HepG2 (cell line): ENCODE data around the gene C16orf54. TPM values are rescaled to one million over a fixed set of nuclear protein-coding genes. Genes with fewer than 3 reads are reported as not detected.

Source experiments
- CHCHD3 ChIP-seq: sonication (generic); formaldehyde crosslinking; IDR thresholded peaks from 2 replicates; pipeline ENCODE4 v1.8.0; 2022; ENCODE audit warnings: mild to moderate bottlenecking, missing genetic modification reagents, moderate library complexity
- HDAC6 ChIP-seq: fragments of 200-600 bp; sonication (generic); IDR thresholded peaks from 2 replicates; pipeline ENCODE4 v1.7.0; 2017; ENCODE audit warnings: mild to moderate bottlenecking, antibody characterized with exemption, low read length, low read depth
- HES4 ChIP-seq: sonication (generic); formaldehyde crosslinking; IDR thresholded peaks from 2 replicates; pipeline ENCODE4 v1.9.0; 2021; ENCODE audit warnings: mild to moderate bottlenecking, missing genetic modification reagents, borderline replicate concordance
- LBX2 ChIP-seq: sonication (generic); formaldehyde crosslinking; IDR thresholded peaks from 2 replicates; pipeline ENCODE4 v1.5.0; 2020; ENCODE audit warnings: missing genetic modification reagents, mild to moderate bottlenecking, borderline replicate concordance
- NFE2L1 ChIP-seq: sonication (generic); formaldehyde crosslinking; IDR thresholded peaks from 2 replicates; pipeline ENCODE4 v1.4.0; 2020; ENCODE audit warnings: missing genetic modification reagents, mild to moderate bottlenecking, borderline replicate concordance
- SMYD3 ChIP-seq: sonication (generic); formaldehyde crosslinking; IDR thresholded peaks from 2 replicates; pipeline ENCODE4 v1.8.1; 2023; ENCODE audit warnings: mild to moderate bottlenecking, missing genetic modification reagents
- SOX5 ChIP-seq: IDR thresholded peaks from 2 replicates; pipeline ENCODE4 v1.6.1; 2016; ENCODE audit warnings: borderline replicate concordance
- TMF1 ChIP-seq: sonication (generic); formaldehyde crosslinking; IDR thresholded peaks from 2 replicates; pipeline ENCODE4 v1.8.1; 2022; ENCODE audit warnings: low read depth, missing genetic modification reagents
- WIZ ChIP-seq: sonication (generic); formaldehyde crosslinking; IDR thresholded peaks from 2 replicates; pipeline ENCODE4 v1.5.1; 2020; ENCODE audit warnings: mild to moderate bottlenecking, missing genetic modification reagents
- ZBTB2 ChIP-seq: sonication (generic); formaldehyde crosslinking; IDR thresholded peaks from 2 replicates; pipeline ENCODE4 v1.8.0; 2022; ENCODE audit warnings: low read depth, missing genetic modification reagents
- ZBTB33 ChIP-seq: sonication (generic); formaldehyde crosslinking; IDR thresholded peaks from 2 replicates; pipeline ENCODE4 v1.4.0; 2020; ENCODE audit warnings: missing genetic modification reagents
- ZNF543 ChIP-seq: sonication (generic); formaldehyde crosslinking; IDR thresholded peaks from 2 replicates; pipeline ENCODE4 v1.4.0; 2020; ENCODE audit warnings: mild to moderate bottlenecking, missing genetic modification reagents
- ZNF547 ChIP-seq: sonication (generic); formaldehyde crosslinking; IDR thresholded peaks from 2 replicates; pipeline ENCODE4 v1.5.1; 2020; ENCODE audit warnings: mild to moderate bottlenecking, missing genetic modification reagents
- ZNF549 ChIP-seq: sonication (generic); formaldehyde crosslinking; IDR thresholded peaks from 2 replicates; pipeline ENCODE4 v1.5.0; 2020; ENCODE audit warnings: missing genetic modification reagents
- ZNF562 ChIP-seq: sonication (generic); formaldehyde crosslinking; IDR thresholded peaks from 2 replicates; pipeline ENCODE4 v1.8.0; 2022; ENCODE audit warnings: missing genetic modification reagents, borderline replicate concordance
- ZNF569 ChIP-seq: sonication (generic); formaldehyde crosslinking; IDR thresholded peaks from 2 replicates; pipeline ENCODE4 v1.5.0; 2020; ENCODE audit warnings: mild to moderate bottlenecking, missing genetic modification reagents, moderate library complexity, borderline replicate concordance
- ZNF704 ChIP-seq: sonication (generic); formaldehyde crosslinking; IDR thresholded peaks from 2 replicates; pipeline ENCODE4 v1.8.1; 2023; ENCODE audit warnings: mild to moderate bottlenecking, inconsistent platforms, moderate library complexity, missing genetic modification reagents, borderline replicate concordance
- ZNF709 ChIP-seq: sonication (generic); formaldehyde crosslinking; IDR thresholded peaks from 2 replicates; pipeline ENCODE4 v1.5.0; 2020; ENCODE audit warnings: mild to moderate bottlenecking, missing genetic modification reagents
- ZNF841 ChIP-seq: sonication (generic); formaldehyde crosslinking; IDR thresholded peaks from 2 replicates; pipeline ENCODE4 v1.8.1; 2023; ENCODE audit warnings: missing genetic modification reagents, borderline replicate concordance
- polyA plus RNA-seq, 8 experiments: library from polyadenylated mRNA; depleted of rRNA in 3 of 8; stranded (reverse) in 7 of 8; unstranded in 1 of 8; fragments of >200 nt; fragmentation: Illumina TruSeq in 4 of 8; extraction: Trizol in 4 of 8; gene quantifications; 2 replicates each; pipeline versions ENCODE4 v1.2.1 to v1.2.3, GENCODE V29; 2011 to 2016; ENCODE audit warnings: low read depth in 4 of 8, missing spikeins in 1 of 8, mixed read lengths in 1 of 8; ENCODE audit not compliant: insufficient read depth in 1 of 8
- total RNA-seq, 5 experiments: library from RNA; depleted of rRNA; stranded (reverse); fragments of >200 nt; fragmentation: Illumina TruSeq; extraction: Trizol; gene quantifications; 2 replicates each; pipeline ENCODE4 v1.2.3, GENCODE V29; 2016; ENCODE audit warnings: low read depth in 1 of 5
- TF ChIP-seq, protein P1 (sequence below): sonication (generic); formaldehyde crosslinking; IDR thresholded peaks from 2 replicates; pipeline ENCODE4 v1.4.0; 2020; ENCODE audit warnings: missing genetic modification reagents

The C16orf54 gene
- total and polyA plus RNA-seq, 2 of the 13 experiments (the other 11 are each of a cell fraction or from before 2014, with no cell fraction given): not detected

DNA sequence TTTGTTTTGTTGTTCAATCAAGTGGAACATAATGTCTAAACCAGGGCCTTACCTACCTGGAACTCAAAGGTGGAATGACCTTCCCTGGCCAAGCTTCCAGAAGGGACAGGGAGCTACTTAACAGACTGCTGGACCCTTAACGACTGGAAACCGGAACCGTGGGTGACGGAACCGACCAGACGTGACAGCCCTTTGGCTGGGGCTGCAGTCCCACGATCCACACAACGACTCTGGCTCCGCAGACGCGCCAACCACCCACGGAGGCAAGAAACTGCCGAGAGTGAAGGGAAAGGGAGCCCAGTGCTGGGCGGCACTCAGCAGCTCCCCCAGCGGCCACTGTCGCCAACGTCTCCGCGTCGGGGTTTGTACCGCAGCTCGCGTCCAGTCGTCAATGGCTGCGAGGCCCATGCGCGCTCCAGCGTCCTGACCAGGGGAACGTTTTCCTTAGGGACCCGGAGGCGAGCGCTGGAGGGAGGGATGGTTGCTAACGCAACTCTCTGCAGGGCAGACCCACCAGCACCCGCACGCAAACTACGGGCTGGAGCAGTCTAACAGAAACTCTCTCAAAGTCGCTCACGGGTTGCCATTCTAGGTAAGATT lies 39.2 kb upstream of the C16orf54 start (continued):
- TF ChIP-seq SMYD3 (CRISPR knock-in tag) (no peak), ZNF704 (no peak), ZNF841 (CRISPR knock-in tag) (no peak), TMF1 (CRISPR knock-in tag) (no peak), ZNF549 (CRISPR knock-in tag) (no peak), WIZ (CRISPR knock-in tag) (no peak), ZBTB2 (CRISPR knock-in tag) (no peak), ZNF569 (no peak), ZNF543 (CRISPR knock-in tag) (no peak), SOX5 (CRISPR knock-in tag) (peak; percentile 33; the same call in 1 of the 2 replicates), ZNF562 (no peak), HDAC6 (no peak), LBX2 (CRISPR knock-in tag) (no peak), HES4 (CRISPR knock-in tag) (no peak), NFE2L1 (CRISPR knock-in tag) (no peak), CHCHD3 (CRISPR knock-in tag) (no peak), ZNF709 (CRISPR knock-in tag) (no peak), ZNF547 (CRISPR knock-in tag) (peak; percentile 87), ZBTB33 (CRISPR knock-in tag) (peak; percentile 94)
- TF ChIP-seq, protein P1, sequence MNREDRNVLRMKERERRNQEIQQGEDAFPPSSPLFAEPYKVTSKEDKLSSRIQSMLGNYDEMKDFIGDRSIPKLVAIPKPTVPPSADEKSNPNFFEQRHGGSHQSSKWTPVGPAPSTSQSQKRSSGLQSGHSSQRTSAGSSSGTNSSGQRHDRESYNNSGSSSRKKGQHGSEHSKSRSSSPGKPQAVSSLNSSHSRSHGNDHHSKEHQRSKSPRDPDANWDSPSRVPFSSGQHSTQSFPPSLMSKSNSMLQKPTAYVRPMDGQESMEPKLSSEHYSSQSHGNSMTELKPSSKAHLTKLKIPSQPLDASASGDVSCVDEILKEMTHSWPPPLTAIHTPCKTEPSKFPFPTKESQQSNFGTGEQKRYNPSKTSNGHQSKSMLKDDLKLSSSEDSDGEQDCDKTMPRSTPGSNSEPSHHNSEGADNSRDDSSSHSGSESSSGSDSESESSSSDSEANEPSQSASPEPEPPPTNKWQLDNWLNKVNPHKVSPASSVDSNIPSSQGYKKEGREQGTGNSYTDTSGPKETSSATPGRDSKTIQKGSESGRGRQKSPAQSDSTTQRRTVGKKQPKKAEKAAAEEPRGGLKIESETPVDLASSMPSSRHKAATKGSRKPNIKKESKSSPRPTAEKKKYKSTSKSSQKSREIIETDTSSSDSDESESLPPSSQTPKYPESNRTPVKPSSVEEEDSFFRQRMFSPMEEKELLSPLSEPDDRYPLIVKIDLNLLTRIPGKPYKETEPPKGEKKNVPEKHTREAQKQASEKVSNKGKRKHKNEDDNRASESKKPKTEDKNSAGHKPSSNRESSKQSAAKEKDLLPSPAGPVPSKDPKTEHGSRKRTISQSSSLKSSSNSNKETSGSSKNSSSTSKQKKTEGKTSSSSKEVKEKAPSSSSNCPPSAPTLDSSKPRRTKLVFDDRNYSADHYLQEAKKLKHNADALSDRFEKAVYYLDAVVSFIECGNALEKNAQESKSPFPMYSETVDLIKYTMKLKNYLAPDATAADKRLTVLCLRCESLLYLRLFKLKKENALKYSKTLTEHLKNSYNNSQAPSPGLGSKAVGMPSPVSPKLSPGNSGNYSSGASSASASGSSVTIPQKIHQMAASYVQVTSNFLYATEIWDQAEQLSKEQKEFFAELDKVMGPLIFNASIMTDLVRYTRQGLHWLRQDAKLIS: no peak
